DND-41 (cell line): ENCODE results near the gene NPR1.

Experiments
- ATAC-seq: fragments of 200-7000 bp; cut with Tn5 transposase; 3 replicates; pipeline ENCODE4 v1.9.1; 2021; ENCODE audit warnings: low read depth; ENCODE audit not compliant: insufficient read depth
- DNase-seq: peaks from one replicate; pipeline ENCODE4 v3.0.0-alpha.2; 2020
- H2AFZ ChIP-seq: 2 replicates; pipeline ENCODE4 v1.6.0; 2012; ENCODE audit warnings: low read depth, low read length
- H3K27ac ChIP-seq: 2 replicates; pipeline ENCODE4 v1.5.1; 2012; ENCODE audit warnings: low read length, inconsistent platforms
- H3K27me3 ChIP-seq: fragments of 200-600 bp; sonication (generic); 2 replicates; pipeline ENCODE4 v1.6.0; 2012; ENCODE audit warnings: low read length, mild to moderate bottlenecking, inconsistent platforms; ENCODE audit not compliant: insufficient read depth, poor library complexity
- H3K36me3 ChIP-seq: 2 replicates; pipeline ENCODE4 v1.5.1; 2012; ENCODE audit warnings: low read length, inconsistent platforms; ENCODE audit not compliant: insufficient read depth
- H3K4me1 ChIP-seq: 2 replicates; pipeline ENCODE4 v1.5.1; 2012; ENCODE audit warnings: mild to moderate bottlenecking, low read length; ENCODE audit not compliant: insufficient read depth
- H3K4me2 ChIP-seq: 2 replicates; pipeline ENCODE4 v1.6.0; 2012; ENCODE audit warnings: mild to moderate bottlenecking, moderate library complexity, low read length, inconsistent platforms; ENCODE audit not compliant: insufficient read depth
- H3K4me3 ChIP-seq, 2 experiments: fragments of 200-600 bp in 1 of 2; shearing (Covaris generic) in 1 of 2; 2 replicates each; pipeline ENCODE4 v1.5.1; 2012 to 2016; ENCODE audit warnings: inconsistent platforms in 2 of 2, low read length in 2 of 2, mild to moderate bottlenecking in 2 of 2, low read depth in 1 of 2, moderate library complexity in 1 of 2
- H3K79me2 ChIP-seq: 2 replicates; pipeline ENCODE4 v1.6.0; 2012; ENCODE audit warnings: low read length, inconsistent platforms; ENCODE audit not compliant: insufficient read depth
- H3K9ac ChIP-seq: 2 replicates; pipeline ENCODE4 v1.6.0; 2012; ENCODE audit warnings: low read depth, mild to moderate bottlenecking, inconsistent platforms, low read length, moderate library complexity
- H3K9me3 ChIP-seq: 2 replicates; pipeline ENCODE4 v1.5.1; 2012; ENCODE audit warnings: low read length, moderate library complexity, mild to moderate bottlenecking, inconsistent platforms; ENCODE audit not compliant: insufficient read depth, severe bottlenecking
- H4K20me1 ChIP-seq: 2 replicates; pipeline ENCODE4 v1.6.0; 2012; ENCODE audit warnings: low read length; ENCODE audit not compliant: insufficient read depth
- CTCF ChIP-seq: IDR thresholded peaks from 2 replicates; pipeline ENCODE4 v1.5.1; 2012; ENCODE audit warnings: borderline replicate concordance, low read length, moderate library complexity, mild to moderate bottlenecking; ENCODE audit not compliant: poor library complexity, severe bottlenecking; ENCODE audit errors: extremely low read depth
- EZH2 ChIP-seq: IDR thresholded peaks from 3 replicates; pipeline ENCODE4 v1.6.1; 2012; ENCODE audit warnings: borderline replicate concordance, low read depth, mild to moderate bottlenecking, moderate library complexity, low read length, inconsistent platforms; ENCODE audit not compliant: severe bottlenecking

NPR1 gene

DNA sequence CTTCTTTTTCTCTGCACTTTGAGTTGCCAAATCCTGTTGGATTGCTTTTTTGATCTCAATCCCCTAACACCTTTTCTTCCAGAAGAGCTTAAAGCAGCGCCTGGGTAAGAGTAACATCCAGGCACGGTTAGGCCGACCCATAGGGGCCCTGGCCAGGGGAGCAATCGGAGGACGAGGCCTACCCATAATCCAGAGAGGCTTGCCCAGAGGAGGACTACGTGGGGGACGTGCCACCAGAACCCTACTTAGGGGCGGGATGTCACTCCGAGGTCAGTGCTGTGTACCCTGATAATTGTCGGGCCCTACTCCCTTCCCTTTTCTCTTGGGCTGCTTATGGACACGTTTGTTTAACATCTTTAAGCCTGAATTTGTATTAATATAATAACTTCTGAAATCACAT, 36.3 kb upstream of the NPR1 start:
- Histone ChIP-seq H3K27me3 (no peaks in the 10 kb centered on the region), H3K4me1 (peaks cover 8% of the 10 kb centered on the region), H3K4me2 (no peak overlapping the region; the same call in 1 of the 2 replicates), H3K9me3 (no peaks in the 10 kb centered on the region), H2AFZ (no peak overlapping the region), H4K20me1 (peaks cover 19% of the 10 kb centered on the region; the same call in 1 of the 2 replicates), H3K27ac (no peak overlapping the region), H3K9ac (no peak overlapping the region), H3K36me3 (peaks cover 100% of the 10 kb centered on the region), H3K4me3 (no peak overlapping the region), H3K79me2 (peaks cover 55% of the 10 kb centered on the region)
- ATAC-seq (no peak), DNase-seq (no peak)
- TF ChIP-seq EZH2 (no peak), CTCF (no peak)

- H3K4me3 ChIP-seq, result no peak overlapping the region
- peaks cover 46% of the 10 kb centered on the region for H3K79me2 ChIP-seq
- H3K4me2 ChIP-seq, result no peak overlapping the region
- H2AFZ ChIP-seq, result no peak overlapping the region
- TF ChIP-seq EZH2 (no peak), CTCF (no peak)
- H4K20me1 ChIP-seq, result peaks cover 17% of the 10 kb centered on the region; the same call in 1 of the 2 replicates
- no peaks in the 10 kb centered on the region for H3K27me3 ChIP-seq
- peaks cover 7% of the 10 kb centered on the region; the same call in 1 of the 2 replicates for H3K4me1 ChIP-seq
- peaks cover 94% of the 10 kb centered on the region for H3K36me3 ChIP-seq
- H3K27ac ChIP-seq, result no peak overlapping the region
- no peak overlapping the region for H3K9ac ChIP-seq
- ATAC-seq (no peak), DNase-seq (no peak)
- H3K9me3 ChIP-seq, result no peaks in the 10 kb centered on the region
Measured at GRCh38 chr1:153643100-153643499, 35.4 kb upstream of the NPR1 start.

GRCh38 chr1:153643816-153644215, 34.7 kb upstream of the NPR1 start:
- Histone ChIP-seq H4K20me1 (peaks cover 15% of the 10 kb centered on the region; the same call in 1 of the 2 replicates), H3K27ac (no peak overlapping the region), H3K36me3 (peaks cover 87% of the 10 kb centered on the region), H3K4me1 (peaks cover 7% of the 10 kb centered on the region; the same call in 1 of the 2 replicates), H3K27me3 (no peaks in the 10 kb centered on the region), H3K9ac (no peak overlapping the region), H2AFZ (no peak overlapping the region), H3K4me2 (no peak overlapping the region), H3K4me3 (no peak overlapping the region), H3K9me3 (no peaks in the 10 kb centered on the region), H3K79me2 (peaks cover 40% of the 10 kb centered on the region)
- TF ChIP-seq CTCF (no peak), EZH2 (no peak)
- ATAC-seq (no peak), DNase-seq (no peak)
